ENCODE data around the gene WFS1. TPM values are rescaled to one million over a fixed set of nuclear protein-coding genes. Genes with fewer than 3 reads are reported as not detected.

Gene WFS1
- total and polyA plus RNA-seq, 5 donors from 2014 or later: 2.5 to 4.2 (median 3.8) TPM

- H3K4me3 Mint-ChIP-seq: no peak overlapping the region
- peaks cover 0 to 1% (median 0%) of the 10 kb centered on the region in 4 donors for H3K4me1 Mint-ChIP-seq
Observed at GRCh38 chr4:6227412-6228157, 42.1 kb upstream of the WFS1 start.

GRCh38 chr4:6228158-6229067, 41.2 kb upstream of the WFS1 start:
- no peak overlapping the region for H3K4me3 ChIP-seq (ENCODE audit: low read depth, low read length)
- H3K36me3 Mint-ChIP-seq: no peaks in the 10 kb centered on the region
- no peak overlapping the region for H3K27ac ChIP-seq (ENCODE audit: insufficient read depth, low read length, poor library complexity, severe bottlenecking)
- no peak overlapping the region for H3K27ac Mint-ChIP-seq
- H3K4me3 Mint-ChIP-seq: no peak overlapping the region
- no peaks in the 10 kb centered on the region for H3K9me3 ChIP-seq (ENCODE audit: control insufficient read depth in 2 of 2, low read length in 2 of 2)
- H3K27me3 Mint-ChIP-seq: peaks cover 15% of the 10 kb centered on the region
- H3K36me3 ChIP-seq (ENCODE audit: control insufficient read depth, insufficient read depth, low read length): no peaks in the 10 kb centered on the region
- peaks cover 0 to 1% (median 0%) of the 10 kb centered on the region in 4 donors for H3K4me1 Mint-ChIP-seq
- no peak for DNase-seq
- no peak for ATAC-seq (ENCODE audit: low read depth in 2 of 2)
- peaks cover 6% of the 10 kb centered on the region for H3K27me3 ChIP-seq (ENCODE audit: control insufficient read depth, insufficient read depth, low read length)
- H3K4me1 ChIP-seq (ENCODE audit: control insufficient read depth, insufficient read depth, low read length, poor library complexity, severe bottlenecking): no peaks in the 10 kb centered on the region
- H3K9me3 Mint-ChIP-seq: peaks cover 0 to 4% (median 0%) of the 10 kb centered on the region in 7 donors

More at GRCh38 chr4:6227412-6228157, 42.1 kb upstream of the WFS1 start:
- Histone ChIP-seq H3K36me3 (ENCODE audit: control insufficient read depth, insufficient read depth, low read length) (no peaks in the 10 kb centered on the region), H3K27me3 (ENCODE audit: control insufficient read depth, insufficient read depth, low read length) (peaks cover 11% of the 10 kb centered on the region), H3K4me3 (ENCODE audit: low read depth, low read length) (no peak overlapping the region), H3K4me1 (ENCODE audit: control insufficient read depth, insufficient read depth, low read length, poor library complexity, severe bottlenecking) (no peaks in the 10 kb centered on the region), H3K27ac (ENCODE audit: insufficient read depth, low read length, poor library complexity, severe bottlenecking) (no peak overlapping the region), H3K9me3 (ENCODE audit: control insufficient read depth in 2 of 2, low read length in 2 of 2) (peaks cover under 1 to 2% of the 10 kb centered on the region in 2 experiments)
- Mint-ChIP-seq H3K27ac (no peak overlapping the region), H3K9me3 (peaks cover 0 to 4% (median 0%) of the 10 kb centered on the region in 7 donors), H3K36me3 (no peaks in the 10 kb centered on the region), H3K27me3 (peaks cover 21% of the 10 kb centered on the region)
- ATAC-seq (ENCODE audit: low read depth in 2 of 2): no peak
- no peak for DNase-seq

GRCh38 chr4:6229095-6229494, 40.6 kb upstream of the WFS1 start:
- Histone ChIP-seq H3K27ac (ENCODE audit: insufficient read depth, low read length, poor library complexity, severe bottlenecking) (no peak overlapping the region), H3K9me3 (ENCODE audit: control insufficient read depth in 2 of 2, low read length in 2 of 2) (no peaks in the 10 kb centered on the region), H3K36me3 (ENCODE audit: control insufficient read depth, insufficient read depth, low read length) (no peaks in the 10 kb centered on the region), H3K4me3 (ENCODE audit: low read depth, low read length) (no peak overlapping the region), H3K27me3 (ENCODE audit: control insufficient read depth, insufficient read depth, low read length) (peaks cover 6% of the 10 kb centered on the region), H3K4me1 (ENCODE audit: control insufficient read depth, insufficient read depth, low read length, poor library complexity, severe bottlenecking) (no peaks in the 10 kb centered on the region)
- Mint-ChIP-seq H3K4me3 (no peak overlapping the region), H3K27ac (no peak overlapping the region), H3K4me1 (peaks cover 0 to 1% (median 0%) of the 10 kb centered on the region in 4 donors), H3K36me3 (no peaks in the 10 kb centered on the region), H3K9me3 (peaks cover 0 to under 1% (median 0%) of the 10 kb centered on the region in 7 donors), H3K27me3 (peaks cover 8% of the 10 kb centered on the region)
- ATAC-seq (ENCODE audit: low read depth in 2 of 2) (no peak), DNase-seq (no peak)

- Histone ChIP-seq H3K4me3 (ENCODE audit: low read depth, low read length) (no peak overlapping the region), H3K9me3 (ENCODE audit: control insufficient read depth in 2 of 2, low read length in 2 of 2) (no peaks in the 10 kb centered on the region), H3K36me3 (ENCODE audit: control insufficient read depth, insufficient read depth, low read length) (no peaks in the 10 kb centered on the region), H3K27ac (ENCODE audit: insufficient read depth, low read length, poor library complexity, severe bottlenecking) (no peak overlapping the region), H3K27me3 (ENCODE audit: control insufficient read depth, insufficient read depth, low read length) (peaks cover 6% of the 10 kb centered on the region), H3K4me1 (ENCODE audit: control insufficient read depth, insufficient read depth, low read length, poor library complexity, severe bottlenecking) (no peaks in the 10 kb centered on the region)
- Mint-ChIP-seq H3K4me3 (no peak overlapping the region), H3K27me3 (peaks cover 3% of the 10 kb centered on the region), H3K9me3 (peaks cover 0 to 2% (median 0%) of the 10 kb centered on the region in 7 donors), H3K27ac (no peak overlapping the region), H3K36me3 (no peaks in the 10 kb centered on the region), H3K4me1 (no peaks in the 10 kb centered on the region)
- ATAC-seq (ENCODE audit: low read depth in 2 of 2) (no peak), DNase-seq (no peak)
Observed at GRCh38 chr4:6229671-6230501, 39.8 kb upstream of the WFS1 start.

GRCh38 chr4:6230502-6230785, 39.2 kb upstream of the WFS1 start:
- ATAC-seq (ENCODE audit: low read depth in 2 of 2): no peak
- no peaks in the 10 kb centered on the region for H3K36me3 ChIP-seq (ENCODE audit: control insufficient read depth, insufficient read depth, low read length)
- Mint-ChIP-seq H3K4me1 (no peaks in the 10 kb centered on the region), H3K9me3 (peaks cover 0 to 2% (median 0%) of the 10 kb centered on the region in 7 donors), H3K4me3 (no peak overlapping the region), H3K36me3 (no peaks in the 10 kb centered on the region), H3K27me3 (peaks cover 5% of the 10 kb centered on the region), H3K27ac (no peak overlapping the region)
- H3K9me3 ChIP-seq (ENCODE audit: control insufficient read depth in 2 of 2, low read length in 2 of 2): no peaks in the 10 kb centered on the region
- no peak overlapping the region for H3K4me3 ChIP-seq (ENCODE audit: low read depth, low read length)
- peaks cover 6% of the 10 kb centered on the region for H3K27me3 ChIP-seq (ENCODE audit: control insufficient read depth, insufficient read depth, low read length)
- no peaks in the 10 kb centered on the region for H3K4me1 ChIP-seq (ENCODE audit: control insufficient read depth, insufficient read depth, low read length, poor library complexity, severe bottlenecking)
- H3K27ac ChIP-seq (ENCODE audit: insufficient read depth, low read length, poor library complexity, severe bottlenecking): no peak overlapping the region
- DNase-seq: no peak

- DNase-seq (no peak), ATAC-seq (ENCODE audit: low read depth in 2 of 2) (no peak)
- Histone ChIP-seq H3K36me3 (ENCODE audit: control insufficient read depth, insufficient read depth, low read length) (no peaks in the 10 kb centered on the region), H3K9me3 (ENCODE audit: control insufficient read depth in 2 of 2, low read length in 2 of 2) (no peaks in the 10 kb centered on the region), H3K4me3 (ENCODE audit: low read depth, low read length) (no peak overlapping the region), H3K4me1 (ENCODE audit: control insufficient read depth, insufficient read depth, low read length, poor library complexity, severe bottlenecking) (no peaks in the 10 kb centered on the region), H3K27me3 (ENCODE audit: control insufficient read depth, insufficient read depth, low read length) (peaks cover 4% of the 10 kb centered on the region), H3K27ac (ENCODE audit: insufficient read depth, low read length, poor library complexity, severe bottlenecking) (no peak overlapping the region)
- Mint-ChIP-seq H3K36me3 (no peaks in the 10 kb centered on the region), H3K27ac (no peak overlapping the region), H3K4me1 (no peaks in the 10 kb centered on the region), H3K27me3 (peaks cover 5% of the 10 kb centered on the region), H3K4me3 (no peak overlapping the region), H3K9me3 (peaks cover 0 to 2% (median 0%) of the 10 kb centered on the region in 7 donors)
Observed at GRCh38 chr4:6230827-6231662, 38.6 kb upstream of the WFS1 start.

GRCh38 chr4:6231663-6232165, 37.9 kb upstream of the WFS1 start:
- Mint-ChIP-seq H3K36me3 (no peaks in the 10 kb centered on the region), H3K9me3 (peaks cover 0 to 2% (median 0%) of the 10 kb centered on the region in 7 donors), H3K27ac (no peak overlapping the region), H3K4me3 (no peak overlapping the region), H3K4me1 (no peaks in the 10 kb centered on the region), H3K27me3 (peaks cover 5% of the 10 kb centered on the region)
- Histone ChIP-seq H3K36me3 (ENCODE audit: control insufficient read depth, insufficient read depth, low read length) (no peaks in the 10 kb centered on the region), H3K9me3 (ENCODE audit: control insufficient read depth in 2 of 2, low read length in 2 of 2) (no peaks in the 10 kb centered on the region), H3K4me1 (ENCODE audit: control insufficient read depth, insufficient read depth, low read length, poor library complexity, severe bottlenecking) (no peaks in the 10 kb centered on the region), H3K27ac (ENCODE audit: insufficient read depth, low read length, poor library complexity, severe bottlenecking) (no peak overlapping the region), H3K4me3 (ENCODE audit: low read depth, low read length) (no peak overlapping the region), H3K27me3 (ENCODE audit: control insufficient read depth, insufficient read depth, low read length) (no peaks in the 10 kb centered on the region)
- ATAC-seq (ENCODE audit: low read depth in 2 of 2) (no peak), DNase-seq (no peak)

Data from CD4-positive, CD25-positive, alpha-beta regulatory T cell (primary cell).